HepG2 (cell line): ENCODE measurements around the gene IMPACT. TPM values are rescaled to one million over a fixed set of nuclear protein-coding genes. Genes with fewer than 3 reads are reported as not detected.

Source experiments
- ATAC-seq: fragments of 200-7000 bp; cut with Tn5 transposase; 3 replicates; pipeline ENCODE4 v1.9.1; 2020; ENCODE audit warnings: mild to moderate bottlenecking, moderate library complexity
- BruUV-seq: library from RNA; stranded (reverse); fragments of 400-500 nt; replicated peaks from 2 replicates; lab custom pipeline; 2021; lab: Mats Ljungman, UMichigan
- CTCF ChIA-PET: fragments of 300-600 bp; formaldehyde crosslinking; extraction: SDS; loops from one replicate; lab custom pipeline; 2021; ENCODE audit warnings: low total read pairs, inconsistent platforms, low intra/inter-chr PET ratio; lab: Yijun Ruan, JAX
- POLR2A ChIA-PET: fragments of 350-600 bp; sonication (Branson Sonifier 250); formaldehyde crosslinking; loops from one replicate; lab custom pipeline; 2020; ENCODE audit warnings: antibody characterized with exemption, inconsistent platforms; lab: Yijun Ruan, JAX
- DNase-seq: peaks from one replicate; pipeline ENCODE4 v3.0.0-alpha.2; 2015; ENCODE audit warnings: low spot score
- FAIRE-seq: peaks from 3 replicates; lab custom pipeline; 2011; peaks lifted over from hg19 to GRCh38; lab: Jason Lieb, UNC
- H2AFZ ChIP-seq: one replicate; pipeline ENCODE4 v1.6.1; 2011; ENCODE audit warnings: low read length, inconsistent platforms
- H3K27ac ChIP-seq: fragments of 300-600 bp; 3 replicates; pipeline ENCODE4 v1.8.0; 2011; ENCODE audit warnings: mixed run types, mild to moderate bottlenecking, mixed read lengths, low read length, inconsistent platforms; ENCODE audit not compliant: insufficient read depth; ENCODE audit errors: extremely low read length
- H3K27me3 ChIP-seq, 2 experiments: fragments of 200-600 bp in 1 of 2; 2 replicates in 1 of 2; 3 replicates in 1 of 2; pipeline versions ENCODE4 v1.6.0 to v1.8.0; 2011; ENCODE audit warnings: low read length in 2 of 2, mild to moderate bottlenecking in 2 of 2, moderate library complexity in 2 of 2, inconsistent platforms in 1 of 2; ENCODE audit not compliant: insufficient read depth in 2 of 2, control insufficient read depth in 1 of 2
- H3K36me3 ChIP-seq, 2 experiments: fragments of 200-600 bp in 1 of 2; replicated peaks in 1 of 2; 2 replicates in 1 of 2; 3 replicates in 1 of 2; pipeline versions ENCODE4 v1.5.1 to v1.8.0; 2011; ENCODE audit warnings: low read length in 2 of 2, inconsistent platforms in 1 of 2; ENCODE audit not compliant: insufficient read depth in 2 of 2, control insufficient read depth in 1 of 2
- H3K4me1 ChIP-seq: 2 replicates; pipeline ENCODE4 v1.5.1; 2012; ENCODE audit warnings: low read length, inconsistent platforms; ENCODE audit not compliant: insufficient read depth
- H3K4me2 ChIP-seq: 2 replicates; pipeline ENCODE4 v1.6.0; 2011; ENCODE audit warnings: low read depth, low read length, inconsistent platforms
- H3K4me3 ChIP-seq, 3 experiments: fragments of 200-600 bp in 1 of 3; sonication (generic), shearing (Covaris generic) in 1 of 3; replicated peaks in 1 of 3; 2 replicates each; pipeline ENCODE4 v1.5.1; 2011 to 2016; ENCODE audit warnings: low read length in 3 of 3, inconsistent platforms in 2 of 3, low read depth in 2 of 3, mild to moderate bottlenecking in 2 of 3, control low read depth in 1 of 3, mixed read lengths in 1 of 3; ENCODE audit not compliant: insufficient read depth in 1 of 3
- H3K79me2 ChIP-seq: one replicate; pipeline ENCODE4 v1.6.1; 2011; ENCODE audit warnings: low read length, inconsistent platforms; ENCODE audit not compliant: insufficient read depth
- H3K9ac ChIP-seq: 2 replicates; pipeline ENCODE4 v1.6.0; 2011; ENCODE audit warnings: mild to moderate bottlenecking, low read depth, low read length, inconsistent platforms; ENCODE audit not compliant: insufficient read depth
- H3K9me3 ChIP-seq: 2 replicates; pipeline ENCODE4 v1.5.1; 2012; ENCODE audit warnings: mild to moderate bottlenecking, low read length
- H4K20me1 ChIP-seq: 2 replicates; pipeline ENCODE4 v1.6.0; 2011; ENCODE audit warnings: inconsistent platforms, mild to moderate bottlenecking, low read length, moderate library complexity; ENCODE audit not compliant: insufficient read depth
- ATF2 ChIP-seq: sonication (generic); formaldehyde crosslinking; IDR thresholded peaks from 2 replicates; pipeline ENCODE4 v1.4.0; 2020; ENCODE audit warnings: missing genetic modification reagents
- DR1 ChIP-seq: sonication (generic); formaldehyde crosslinking; IDR thresholded peaks from 2 replicates; pipeline ENCODE4 v1.8.0; 2021; ENCODE audit warnings: mild to moderate bottlenecking, missing genetic modification reagents, inconsistent platforms
- FLYWCH1 ChIP-seq: sonication (generic); formaldehyde crosslinking; IDR thresholded peaks from 2 replicates; pipeline ENCODE4 v1.8.1; 2023; ENCODE audit warnings: mild to moderate bottlenecking, missing genetic modification reagents
- NFKB2 ChIP-seq: sonication (generic); formaldehyde crosslinking; IDR thresholded peaks from 2 replicates; pipeline ENCODE4 v1.4.0; 2020; ENCODE audit warnings: missing genetic modification reagents, borderline replicate concordance
- NR2C2 ChIP-seq: sonication (generic); formaldehyde crosslinking; IDR thresholded peaks from 2 replicates; pipeline ENCODE4 v1.4.0; 2020; ENCODE audit warnings: missing genetic modification reagents, mild to moderate bottlenecking, moderate library complexity, borderline replicate concordance
- TCF7L2 ChIP-seq: IDR thresholded peaks from 2 replicates; pipeline ENCODE4 v1.6.1; 2011; ENCODE audit warnings: mild to moderate bottlenecking, low read depth, low read length, moderate library complexity
- TERF1 ChIP-seq: sonication (generic); formaldehyde crosslinking; IDR thresholded peaks from 2 replicates; pipeline ENCODE4 v1.8.0; 2022; ENCODE audit warnings: mild to moderate bottlenecking, missing genetic modification reagents, moderate library complexity
- ZFP1 ChIP-seq: IDR thresholded peaks from 2 replicates; pipeline ENCODE4 v1.6.1; 2016
- ZNF317 ChIP-seq: sonication (generic); formaldehyde crosslinking; IDR thresholded peaks from 2 replicates; pipeline ENCODE4 v1.5.0; 2020; ENCODE audit warnings: mild to moderate bottlenecking, missing genetic modification reagents
- ZNF549 ChIP-seq: sonication (generic); formaldehyde crosslinking; IDR thresholded peaks from 2 replicates; pipeline ENCODE4 v1.5.0; 2020; ENCODE audit warnings: missing genetic modification reagents
- ZNF773 ChIP-seq: sonication (generic); formaldehyde crosslinking; IDR thresholded peaks from 2 replicates; pipeline ENCODE4 v1.4.0; 2020; ENCODE audit warnings: missing genetic modification reagents, borderline replicate concordance
- ZNF792 ChIP-seq: IDR thresholded peaks from 2 replicates; pipeline ENCODE4 v1.6.1; 2016
- WGBS: methylation state at CpG from one replicate; pipeline ENCODE4 v1.1.6; 2017; ENCODE audit warnings: low lambda C conversion rate; 5-methylcytosine and 5-hydroxymethylcytosine counted together
- in situ Hi-C: cut with HindIII; loops from 2 replicates; pipeline ENCODE4 v1.10.0; 2017; ENCODE audit warnings: low pct_unique_long_range_greater_than_20kb; ENCODE audit not compliant: extremely low pct_ligation_motif_present
- intact Hi-C: fragments of 100-400 bp; cut with micrococcal nuclease; formaldehyde crosslinking; loops from one replicate; pipeline ENCODE4 v1.10.0; 2022; ENCODE audit not compliant: unreplicated experiment
- polyA plus RNA-seq, 8 experiments: library from polyadenylated mRNA; depleted of rRNA in 3 of 8; stranded (reverse) in 7 of 8; unstranded in 1 of 8; fragments of >200 nt; fragmentation: Illumina TruSeq in 4 of 8; extraction: Trizol in 4 of 8; gene quantifications; 2 replicates each; pipeline versions ENCODE4 v1.2.1 to v1.2.3, GENCODE V29; 2011 to 2016; ENCODE audit warnings: low read depth in 4 of 8, missing spikeins in 1 of 8, mixed read lengths in 1 of 8; ENCODE audit not compliant: insufficient read depth in 1 of 8
- total RNA-seq, 5 experiments: library from RNA; depleted of rRNA; stranded (reverse); fragments of >200 nt; fragmentation: Illumina TruSeq; extraction: Trizol; gene quantifications; 2 replicates each; pipeline ENCODE4 v1.2.3, GENCODE V29; 2016; ENCODE audit warnings: low read depth in 1 of 5
- TF ChIP-seq, protein P1 (sequence below): sonication (generic); formaldehyde crosslinking; IDR thresholded peaks from 2 replicates; pipeline ENCODE4 v1.4.0; 2020; ENCODE audit warnings: mild to moderate bottlenecking, missing genetic modification reagents

The IMPACT gene
- total and polyA plus RNA-seq, 2 of the 13 experiments (the other 11 are each of a cell fraction or from before 2014, with no cell fraction given) = 5.0 to 7.7 TPM

GRCh38 chr18:24417480-24417879, 9.0 kb upstream of the IMPACT start:
- CTCF ChIA-PET = no interaction called here
- in situ Hi-C loops = no loop called here
- no peaks in the 10 kb centered on the region for H4K20me1 ChIP-seq
- WGBS = 11% methylated on average over 3 of the region's 3 CpGs
- no peak overlapping the region for H3K4me3 ChIP-seq
- H3K9me3 ChIP-seq = no peaks in the 10 kb centered on the region
- H2AFZ ChIP-seq = no peak overlapping the region
- no peak overlapping the region for H3K27ac ChIP-seq
- peaks cover 0 to 10% of the 10 kb centered on the region in 2 experiments; a peak in 1 of 5 replicates for H3K27me3 ChIP-seq
- intact Hi-C loops = no loop called here
- TF ChIP-seq DR1 (CRISPR knock-in tag) (no peak), ZFP1 (CRISPR knock-in tag) (no peak), TCF7L2 (no peak), FLYWCH1 (CRISPR knock-in tag) (no peak), ZNF792 (CRISPR knock-in tag) (no peak), NFKB2 (CRISPR knock-in tag) (no peak), TERF1 (CRISPR knock-in tag) (no peak), ZNF549 (CRISPR knock-in tag) (no peak), ZNF317 (no peak), ATF2 (CRISPR knock-in tag) (no peak), NR2C2 (CRISPR knock-in tag) (no peak), ZNF773 (CRISPR knock-in tag) (no peak)
- TF ChIP-seq, protein P1, sequence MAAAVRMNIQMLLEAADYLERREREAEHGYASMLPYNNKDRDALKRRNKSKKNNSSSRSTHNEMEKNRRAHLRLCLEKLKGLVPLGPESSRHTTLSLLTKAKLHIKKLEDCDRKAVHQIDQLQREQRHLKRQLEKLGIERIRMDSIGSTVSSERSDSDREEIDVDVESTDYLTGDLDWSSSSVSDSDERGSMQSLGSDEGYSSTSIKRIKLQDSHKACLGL = no peak
- H3K79me2 ChIP-seq = no peaks in the 10 kb centered on the region
- no peaks in the 10 kb centered on the region for H3K4me1 ChIP-seq
- FAIRE-seq (no peak), DNase-seq (no peak), ATAC-seq (no peak)
- no TSS peak for BruUV-seq
- POLR2A ChIA-PET = no interaction called here
- H3K4me2 ChIP-seq = no peak overlapping the region
- H3K36me3 ChIP-seq = no peaks in the 10 kb centered on the region
- H3K9ac ChIP-seq = no peak overlapping the region
